Mesothelial cell of epicardium (in vitro differentiated cells): ENCODE results near the gene AP3S2. TPM values are rescaled to one million over a fixed set of nuclear protein-coding genes. Genes with fewer than 3 reads are reported as not detected.
A peak's percentile ranks its signal among the peaks of the same experiment; 100 is the strongest.
"Not testable (repeated sequence)": the region's sequence is repeated elsewhere in the genome, so short reads cannot be mapped to it uniquely, and the experiment has no call there.

Experiments used
- DNase-seq, 2 experiments: peaks; one replicate each; pipeline ENCODE4 v3.0.0; 2021; ENCODE audit warnings: low spot score in 2 of 2; ENCODE audit not compliant: unreplicated experiment in 2 of 2
- H3K27ac Mint-ChIP-seq: 2 replicates; pipeline ENCODE4 v1.8.0; 2021; ENCODE audit warnings: mixed read lengths
- H3K27me3 Mint-ChIP-seq: 2 replicates; pipeline ENCODE4 v1.8.0; 2021; ENCODE audit warnings: low read depth, mixed read lengths
- H3K36me3 Mint-ChIP-seq: 2 replicates; pipeline ENCODE4 v1.8.0; 2021; ENCODE audit warnings: mixed read lengths
- H3K4me1 Mint-ChIP-seq: 2 replicates; pipeline ENCODE4 v1.8.0; 2021; ENCODE audit warnings: mixed read lengths
- H3K4me3 Mint-ChIP-seq: 2 replicates; pipeline ENCODE4 v1.8.0; 2021; ENCODE audit warnings: mild to moderate bottlenecking, moderate library complexity, mixed read lengths
- H3K9me3 Mint-ChIP-seq: 2 replicates; pipeline ENCODE4 v1.8.0; 2021; ENCODE audit warnings: mixed read lengths
- CTCF ChIP-seq: fragments of 200-600 bp; sonication (generic); IDR thresholded peaks from one replicate; pipeline ENCODE4 v1.5.0; 2021; ENCODE audit warnings: antibody characterized with exemption; ENCODE audit not compliant: unreplicated experiment
- total RNA-seq: library from RNA; stranded (reverse); gene quantifications from 3 replicates; pipeline ENCODE4 v1.2.1, GENCODE V29; 2021

The AP3S2 gene
- 25.3 to 28.3 TPM (median 26.5 TPM) in 3 replicates for total RNA-seq

GRCh38 chr15:89893696-89894447, at the start of gene AP3S2:
Gene AP3S2 (minus strand): TSS chr15:89893994. CDS start chr15:89893949, 45 bp downstream.
- TF ChIP-seq CTCF = no peak
- DNase-seq = peak; percentile 63 to 83
- H3K4me1 Mint-ChIP-seq = peaks cover 12% of the 10 kb centered on the region
- H3K27ac Mint-ChIP-seq = peak within 1 kb of the TSS; percentile 93
- H3K36me3 Mint-ChIP-seq = peaks cover 2% of the 10 kb centered on the region
- no peaks in the 10 kb centered on the region for H3K9me3 Mint-ChIP-seq
- no peaks in the 10 kb centered on the region for H3K27me3 Mint-ChIP-seq
- H3K4me3 Mint-ChIP-seq = peak within 1 kb of the TSS; percentile 90

GRCh38 chr15:89939910-89940309, 46.1 kb upstream of the AP3S2 start:
- DNase-seq = no peak
- no peaks in the 10 kb centered on the region for H3K36me3 Mint-ChIP-seq
- H3K27ac Mint-ChIP-seq = no peak overlapping the region
- no peaks in the 10 kb centered on the region for H3K4me1 Mint-ChIP-seq
- H3K9me3 Mint-ChIP-seq = no peaks in the 10 kb centered on the region
- H3K4me3 Mint-ChIP-seq = no peak overlapping the region
- no peak for TF ChIP-seq CTCF
- H3K27me3 Mint-ChIP-seq = no peaks in the 10 kb centered on the region

GRCh38 chr15:89939377-89939776, 45.6 kb upstream of the AP3S2 start:
- H3K9me3 Mint-ChIP-seq, H3K4me3 Mint-ChIP-seq, H3K4me1 Mint-ChIP-seq, DNase-seq, H3K36me3 Mint-ChIP-seq, H3K27ac Mint-ChIP-seq, H3K27me3 Mint-ChIP-seq: not testable (repeated sequence)

- H3K27me3 Mint-ChIP-seq = no peaks in the 10 kb centered on the region
- no peaks in the 10 kb centered on the region for H3K4me1 Mint-ChIP-seq
- H3K4me3 Mint-ChIP-seq = no peak overlapping the region
- no peak overlapping the region for H3K27ac Mint-ChIP-seq
- H3K36me3 Mint-ChIP-seq = no peaks in the 10 kb centered on the region
- DNase-seq = no peak
- no peak for TF ChIP-seq CTCF
- no peaks in the 10 kb centered on the region for H3K9me3 Mint-ChIP-seq
Observed at GRCh38 chr15:89937365-89938350, 43.9 kb upstream of the AP3S2 start.

GRCh38 chr15:89936786-89937265, 43.0 kb upstream of the AP3S2 start:
- TF ChIP-seq CTCF = no peak
- Mint-ChIP-seq H3K4me3 (no peak overlapping the region), H3K27ac (no peak overlapping the region)

More at GRCh38 chr15:89936786-89937265, 43.0 kb upstream of the AP3S2 start:
- no peaks in the 10 kb centered on the region for H3K4me1 Mint-ChIP-seq
- no peaks in the 10 kb centered on the region for H3K9me3 Mint-ChIP-seq
- DNase-seq = no peak
- H3K36me3 Mint-ChIP-seq = no peaks in the 10 kb centered on the region
- no peaks in the 10 kb centered on the region for H3K27me3 Mint-ChIP-seq
